Spleen (tissue), 7 donors: Measurements from ENCODE around the gene PTPN22.

Source experiments
- POLR2A ChIP-seq, 3 donors: fragments of 450-650 bp; IDR thresholded peaks; one replicate each; pipeline ENCODE4 v1.5.1; 2017; ENCODE audit warnings: antibody characterized with exemption in 3 of 3, mild to moderate bottlenecking in 1 of 3
- POLR2AphosphoS5 ChIP-seq, 3 donors: sonication (generic); formaldehyde crosslinking; IDR thresholded peaks; one replicate each; pipeline ENCODE4 v1.5.1; 2017; ENCODE audit warnings: antibody characterized with exemption in 3 of 3
- TF ChIP-seq, protein P1 (sequence below), 11 experiments: fragments of 200-600 bp in 7 of 11; fragments of 450-650 bp in 4 of 11; sonication (generic) in 4 of 11; IDR thresholded peaks in 8 of 11; conservative IDR thresholded peaks in 3 of 11; 1 replicate in 7 of 11; 2 replicates in 4 of 11; pipeline versions ENCODE4 v1.4.0 to v1.8.0; 2016 to 2021; ENCODE audit warnings: antibody characterized with exemption in 11 of 11, inconsistent platforms in 4 of 11, mild to moderate bottlenecking in 1 of 11
- donor health status: DM: no; HTN: no; CAD: no; lungs with moderate emphysema.
- donor health status: DM: no; HTN: no; CAD: no.
- donor health status: DM: no; HTN: no; CAD: no.

DNA sequence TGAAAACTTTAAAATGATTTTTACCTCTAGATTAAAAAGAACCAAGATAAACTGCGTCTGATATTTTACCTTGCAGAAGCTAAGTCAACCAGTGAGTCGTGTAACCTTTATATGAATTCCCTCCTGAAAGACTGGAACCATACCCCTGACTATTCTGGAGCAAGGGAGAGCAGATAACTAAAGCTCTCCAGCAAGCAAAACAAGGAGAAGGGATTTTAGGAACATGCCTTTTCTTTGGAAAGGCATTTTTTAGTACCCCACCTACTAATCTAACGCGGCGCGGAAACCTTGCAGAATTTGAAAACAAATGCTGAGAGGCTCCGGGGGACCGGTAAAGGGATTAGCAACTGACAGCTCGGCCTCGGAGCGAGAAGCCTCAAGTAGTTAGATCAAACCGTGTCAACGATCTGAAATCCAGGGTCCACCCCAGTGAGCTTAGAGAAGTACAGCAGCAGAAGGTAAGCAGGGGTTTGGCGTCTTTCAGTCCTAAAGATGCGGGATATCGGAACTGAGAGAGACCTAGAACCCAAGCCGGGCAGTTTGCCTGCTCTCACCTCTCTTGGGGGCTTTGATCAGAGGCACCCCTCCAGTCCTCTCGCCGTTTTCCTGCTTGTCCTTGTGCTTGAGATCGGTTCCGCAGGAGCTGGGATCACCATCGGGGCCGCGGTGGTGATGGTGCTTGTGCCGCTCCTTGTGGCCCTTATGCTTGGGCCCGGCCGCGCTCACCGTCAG, 60.2 kb downstream of the PTPN22 start:
- no peak for TF ChIP-seq POLR2AphosphoS5 (IDR thresholded peaks at IDR 0.05)
- TF ChIP-seq, protein P1, sequence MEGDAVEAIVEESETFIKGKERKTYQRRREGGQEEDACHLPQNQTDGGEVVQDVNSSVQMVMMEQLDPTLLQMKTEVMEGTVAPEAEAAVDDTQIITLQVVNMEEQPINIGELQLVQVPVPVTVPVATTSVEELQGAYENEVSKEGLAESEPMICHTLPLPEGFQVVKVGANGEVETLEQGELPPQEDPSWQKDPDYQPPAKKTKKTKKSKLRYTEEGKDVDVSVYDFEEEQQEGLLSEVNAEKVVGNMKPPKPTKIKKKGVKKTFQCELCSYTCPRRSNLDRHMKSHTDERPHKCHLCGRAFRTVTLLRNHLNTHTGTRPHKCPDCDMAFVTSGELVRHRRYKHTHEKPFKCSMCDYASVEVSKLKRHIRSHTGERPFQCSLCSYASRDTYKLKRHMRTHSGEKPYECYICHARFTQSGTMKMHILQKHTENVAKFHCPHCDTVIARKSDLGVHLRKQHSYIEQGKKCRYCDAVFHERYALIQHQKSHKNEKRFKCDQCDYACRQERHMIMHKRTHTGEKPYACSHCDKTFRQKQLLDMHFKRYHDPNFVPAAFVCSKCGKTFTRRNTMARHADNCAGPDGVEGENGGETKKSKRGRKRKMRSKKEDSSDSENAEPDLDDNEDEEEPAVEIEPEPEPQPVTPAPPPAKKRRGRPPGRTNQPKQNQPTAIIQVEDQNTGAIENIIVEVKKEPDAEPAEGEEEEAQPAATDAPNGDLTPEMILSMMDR (IDR thresholded peaks at IDR 0.05 in 8 of 11, conservative IDR thresholded peaks at IDR 0.05 in 3 of 11) = no peak
- no peak for TF ChIP-seq POLR2A (IDR thresholded peaks at IDR 0.05)
